ENCODE data around the gene KCNB1.

DNA sequence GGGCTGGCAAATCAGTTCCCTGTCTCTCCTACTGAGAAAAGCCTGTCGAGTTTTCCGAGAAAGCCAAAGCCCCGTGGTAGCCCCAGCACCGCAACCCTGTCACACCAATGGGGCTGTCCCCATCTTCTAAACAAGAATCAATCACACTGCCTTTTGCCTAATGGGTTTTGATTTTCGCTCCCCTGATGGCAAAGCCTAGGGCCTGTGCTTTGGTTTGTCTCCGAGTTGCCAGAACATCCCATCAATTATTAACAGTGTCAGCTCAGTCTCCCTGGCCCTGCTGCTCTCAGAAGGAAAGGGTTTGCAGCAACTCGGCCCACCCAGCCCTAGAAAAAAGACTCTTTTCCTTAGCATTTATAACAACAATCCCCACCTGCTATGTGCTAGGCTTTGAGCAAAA, 4.2 kb downstream of the KCNB1 start:
- TF ChIP-seq, protein P1, sequence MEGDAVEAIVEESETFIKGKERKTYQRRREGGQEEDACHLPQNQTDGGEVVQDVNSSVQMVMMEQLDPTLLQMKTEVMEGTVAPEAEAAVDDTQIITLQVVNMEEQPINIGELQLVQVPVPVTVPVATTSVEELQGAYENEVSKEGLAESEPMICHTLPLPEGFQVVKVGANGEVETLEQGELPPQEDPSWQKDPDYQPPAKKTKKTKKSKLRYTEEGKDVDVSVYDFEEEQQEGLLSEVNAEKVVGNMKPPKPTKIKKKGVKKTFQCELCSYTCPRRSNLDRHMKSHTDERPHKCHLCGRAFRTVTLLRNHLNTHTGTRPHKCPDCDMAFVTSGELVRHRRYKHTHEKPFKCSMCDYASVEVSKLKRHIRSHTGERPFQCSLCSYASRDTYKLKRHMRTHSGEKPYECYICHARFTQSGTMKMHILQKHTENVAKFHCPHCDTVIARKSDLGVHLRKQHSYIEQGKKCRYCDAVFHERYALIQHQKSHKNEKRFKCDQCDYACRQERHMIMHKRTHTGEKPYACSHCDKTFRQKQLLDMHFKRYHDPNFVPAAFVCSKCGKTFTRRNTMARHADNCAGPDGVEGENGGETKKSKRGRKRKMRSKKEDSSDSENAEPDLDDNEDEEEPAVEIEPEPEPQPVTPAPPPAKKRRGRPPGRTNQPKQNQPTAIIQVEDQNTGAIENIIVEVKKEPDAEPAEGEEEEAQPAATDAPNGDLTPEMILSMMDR (conservative IDR thresholded peaks at IDR 0.05; ENCODE audit: low read length), result no peak
- TF ChIP-seq EZH2phosphoT487 (IDR thresholded peaks at IDR 0.05; ENCODE audit: borderline replicate concordance), result no peak

Data from Loucy (cell line).